Stimulated activated CD4-positive, alpha-beta T cell treated with anti-CD3 and anti-CD28 coated beads, Interleukin-4, amount 100 ng/mL, for 4 hours (primary cell): ENCODE measurements around the gene TANGO2.
A peak's percentile ranks its signal among the peaks of the same experiment; 100 is the strongest.

ENCODE experiments used
- DNase-seq, 2 experiments: peaks; one replicate each; pipeline ENCODE4 v3.0.0-alpha.2; 2020

The TANGO2 gene

GRCh38 chr22:20020533-20021195 is at the start of gene TANGO2:
Gene TANGO2, plus strand, starts transcription at chr22:20021110. Its CDS starts 15,689 bp downstream, at chr22:20036799.
- peak; percentile 91 to 94 for DNase-seq

GRCh38 chr22:19971276-19972124 is 49.4 kb upstream of the TANGO2 start:
- no peak for DNase-seq

- DNase-seq, result no peak
Measured at GRCh38 chr22:19972251-19972650, 48.7 kb upstream of the TANGO2 start.

- no peak for DNase-seq
Measured at GRCh38 chr22:19972652-19973550, 48.0 kb upstream of the TANGO2 start.

- DNase-seq, result no peak
Measured at GRCh38 chr22:19973551-19974267, 47.2 kb upstream of the TANGO2 start.

- no peak for DNase-seq
Measured at GRCh38 chr22:19974268-19974861, 46.5 kb upstream of the TANGO2 start.

- DNase-seq, result no peak
Measured at GRCh38 chr22:19974935-19975706, 45.8 kb upstream of the TANGO2 start.

- no peak for DNase-seq
Measured at GRCh38 chr22:19975707-19976035, 45.2 kb upstream of the TANGO2 start.

- DNase-seq, result no peak
Measured at GRCh38 chr22:19976671-19977070, 44.2 kb upstream of the TANGO2 start.

GRCh38 chr22:19977296-19978243 is 43.3 kb upstream of the TANGO2 start:
- no peak for DNase-seq

GRCh38 chr22:19978748-19979147 is 42.2 kb upstream of the TANGO2 start:
- no peak for DNase-seq

GRCh38 chr22:19979712-19980493 is 41.0 kb upstream of the TANGO2 start:
- no peak for DNase-seq

GRCh38 chr22:19980766-19981165 is 40.1 kb upstream of the TANGO2 start:
- DNase-seq, result no peak

- DNase-seq, result no peak
Measured at GRCh38 chr22:19981171-19981960, 39.5 kb upstream of the TANGO2 start.

- DNase-seq, result no peak
Measured at GRCh38 chr22:19981961-19982920, 38.7 kb upstream of the TANGO2 start.

GRCh38 chr22:19982991-19983578 is 37.8 kb upstream of the TANGO2 start:
- no peak for DNase-seq

GRCh38 chr22:19983741-19984140 is 37.2 kb upstream of the TANGO2 start:
- no peak for DNase-seq
